HCEC 1CT (cell line): ENCODE measurements around the gene LSM14B.

Experiments used
- DNase-seq: peaks from one replicate; pipeline ENCODE4 v3.0.0-alpha.2; 2017

The LSM14B gene

DNA sequence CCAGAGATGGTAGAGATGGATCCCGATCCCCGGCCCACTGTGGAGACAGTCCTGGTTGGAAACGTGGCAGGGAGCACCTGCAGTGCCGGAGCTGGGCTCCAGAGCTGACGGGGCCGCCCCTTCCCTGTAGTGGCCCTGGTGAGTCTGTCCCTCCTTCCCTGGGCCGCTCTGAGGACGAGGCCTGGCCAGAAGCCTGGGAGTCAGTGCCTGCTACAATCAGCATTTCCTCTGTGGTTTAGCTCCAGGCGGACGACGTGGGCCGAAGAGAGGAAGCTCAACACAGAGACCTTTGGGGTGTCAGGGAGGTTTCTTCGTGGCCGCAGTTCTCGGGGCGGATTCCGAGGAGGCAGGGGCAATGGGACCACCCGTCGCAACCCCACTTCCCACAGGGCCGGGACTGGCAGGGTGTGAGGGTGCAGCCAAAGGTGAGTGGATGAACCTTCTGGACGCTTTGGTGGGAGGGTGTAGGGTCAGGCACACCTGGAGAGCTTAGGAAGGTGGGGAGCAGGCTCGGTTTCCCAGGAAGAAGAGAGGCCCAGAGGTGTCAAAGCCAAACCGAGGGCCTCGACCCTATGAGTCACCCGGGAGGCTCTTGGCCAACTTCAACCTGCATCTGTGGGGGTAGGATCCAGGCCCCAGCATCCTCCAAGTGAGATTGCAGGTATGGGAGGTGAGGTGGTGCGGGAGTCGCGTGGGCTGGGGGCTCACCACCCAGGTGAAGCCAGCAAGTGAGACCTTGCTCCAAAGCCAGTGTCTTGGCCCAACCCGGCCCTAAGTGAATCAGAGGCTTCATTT is 11.0 kb downstream of the LSM14B start:
- DNase-seq, result no peak

DNA sequence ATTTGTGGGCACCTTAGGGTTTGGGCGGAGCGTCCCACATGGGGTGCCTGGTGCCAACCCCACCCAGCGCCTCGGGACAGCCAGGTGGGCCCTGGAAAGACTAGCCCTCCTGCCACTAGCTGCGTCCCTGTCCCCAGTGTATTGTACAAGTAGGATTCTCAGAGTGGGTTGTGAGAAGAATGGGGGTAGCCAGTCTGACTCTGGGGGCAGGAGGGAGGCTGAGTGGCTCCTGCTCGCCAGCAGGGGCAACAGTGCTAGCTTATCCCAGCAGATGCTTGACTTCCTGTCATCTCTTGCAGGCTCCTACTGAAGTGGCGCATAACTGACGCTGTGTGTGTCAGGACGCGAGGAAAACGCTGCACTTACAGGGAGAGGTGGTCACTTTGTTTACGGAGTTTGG is 11.6 kb downstream of the LSM14B start:
- no peak for DNase-seq

DNA sequence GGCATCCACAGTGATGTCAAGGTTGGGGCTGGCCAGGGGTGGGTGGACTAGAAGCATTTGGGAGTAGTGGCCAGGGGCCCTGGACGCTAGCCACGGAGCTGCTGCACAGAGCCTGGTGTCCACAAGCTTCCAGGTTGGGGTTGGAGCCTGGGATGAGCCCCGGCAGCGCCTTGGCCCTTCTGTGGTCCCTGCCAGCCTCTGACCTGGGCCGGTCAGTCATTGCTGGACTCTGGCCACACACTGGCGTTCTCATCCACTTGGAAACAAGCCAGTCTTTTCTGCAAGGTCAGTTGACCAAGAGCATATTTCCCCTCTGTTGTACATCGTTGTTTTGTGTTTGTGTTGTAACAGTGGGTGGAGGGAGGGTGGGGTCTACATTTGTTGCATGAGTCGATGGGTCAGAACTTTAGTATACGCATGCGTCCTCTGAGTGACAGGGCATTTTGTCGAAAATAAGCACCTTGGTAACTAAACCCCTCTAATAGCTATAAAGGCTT is 12.5 kb downstream of the LSM14B start:
- no peak for DNase-seq

DNA sequence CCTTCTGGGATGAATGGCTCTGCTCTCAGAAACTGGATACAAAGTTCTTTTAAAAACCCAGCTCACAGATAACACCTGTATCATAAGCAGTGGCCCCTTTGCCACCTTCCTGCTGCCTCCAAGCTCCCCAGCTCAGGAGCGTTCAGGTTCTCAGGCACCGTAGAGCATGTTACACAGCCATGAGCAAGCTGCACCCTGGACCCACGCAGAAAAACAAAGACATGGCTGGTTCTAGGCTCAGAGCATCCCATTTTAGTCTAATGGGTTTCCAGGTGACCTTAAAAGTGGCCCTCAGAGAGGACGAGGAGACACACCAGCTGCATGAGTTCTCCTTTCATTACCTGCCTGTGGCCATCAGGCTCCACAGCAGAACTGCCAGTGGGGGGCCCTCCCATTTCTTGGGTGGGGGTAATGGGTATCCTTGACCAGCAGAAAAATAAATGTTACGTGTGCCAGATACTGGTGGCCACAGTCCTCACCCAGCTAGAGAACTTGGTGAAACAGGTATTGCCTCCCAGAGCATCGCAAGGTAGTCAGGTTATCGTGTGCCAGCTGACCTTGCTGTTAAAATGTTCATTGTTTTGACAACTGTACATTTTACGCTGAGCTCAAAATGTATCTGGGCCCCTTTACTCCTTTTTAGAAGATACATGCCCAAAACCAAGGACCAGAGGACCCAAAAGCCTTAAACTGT is 13.4 kb downstream of the LSM14B start:
- no peak for DNase-seq

DNA sequence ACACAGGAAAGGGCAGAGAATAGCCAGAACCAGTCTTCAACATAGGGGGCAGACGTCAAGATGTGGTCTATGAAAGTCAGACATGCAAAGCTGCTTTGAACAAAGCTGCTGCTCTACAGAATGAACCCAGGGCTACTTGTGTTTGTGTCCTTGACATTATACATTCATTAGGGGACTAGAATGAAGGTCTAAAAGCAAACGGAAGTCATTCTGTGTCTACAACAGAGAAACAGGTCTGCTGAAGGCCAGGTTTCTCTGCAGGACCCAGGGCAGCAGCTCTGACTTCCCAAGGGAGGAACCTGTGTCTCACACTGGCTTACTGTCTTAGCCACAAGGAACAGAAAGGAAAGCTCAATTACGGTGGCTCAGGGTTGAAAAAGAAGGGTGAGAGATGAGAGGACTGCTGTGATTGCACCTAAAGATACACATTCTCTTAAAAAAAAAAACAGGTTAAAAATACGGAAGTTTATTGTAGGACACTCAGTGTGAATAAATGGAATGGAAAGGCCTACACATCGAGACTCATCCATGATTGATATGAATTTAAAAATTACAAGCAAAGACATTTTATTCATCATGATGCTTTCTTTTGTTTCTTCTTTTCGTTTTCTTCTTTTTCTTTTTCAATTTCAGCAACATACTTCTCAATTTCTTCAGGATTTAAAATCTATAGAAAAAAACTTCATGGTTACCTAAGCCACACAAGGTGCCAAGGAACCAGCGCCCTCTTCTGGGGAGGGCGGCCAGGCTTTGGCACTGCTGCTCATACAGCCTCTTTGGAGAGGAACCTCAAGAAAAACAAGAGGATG is 14.2 kb downstream of the LSM14B start:
- DNase-seq, result peak; percentile 59

DNA sequence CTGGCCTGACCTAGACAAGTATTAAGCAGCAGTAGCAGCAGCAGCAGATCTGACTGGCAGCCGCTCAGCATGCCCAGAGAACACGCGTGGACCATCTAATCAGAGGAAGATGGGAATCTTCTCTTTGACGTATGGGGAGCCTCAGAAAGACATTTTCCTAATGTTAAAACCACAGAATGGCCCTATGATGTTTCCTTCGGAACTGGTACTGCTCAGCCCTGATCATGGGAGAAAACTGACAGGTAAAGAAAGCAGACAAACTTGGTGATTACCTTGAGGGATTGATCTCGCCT is 14.8 kb downstream of the LSM14B start:
- DNase-seq, result no peak

DNA sequence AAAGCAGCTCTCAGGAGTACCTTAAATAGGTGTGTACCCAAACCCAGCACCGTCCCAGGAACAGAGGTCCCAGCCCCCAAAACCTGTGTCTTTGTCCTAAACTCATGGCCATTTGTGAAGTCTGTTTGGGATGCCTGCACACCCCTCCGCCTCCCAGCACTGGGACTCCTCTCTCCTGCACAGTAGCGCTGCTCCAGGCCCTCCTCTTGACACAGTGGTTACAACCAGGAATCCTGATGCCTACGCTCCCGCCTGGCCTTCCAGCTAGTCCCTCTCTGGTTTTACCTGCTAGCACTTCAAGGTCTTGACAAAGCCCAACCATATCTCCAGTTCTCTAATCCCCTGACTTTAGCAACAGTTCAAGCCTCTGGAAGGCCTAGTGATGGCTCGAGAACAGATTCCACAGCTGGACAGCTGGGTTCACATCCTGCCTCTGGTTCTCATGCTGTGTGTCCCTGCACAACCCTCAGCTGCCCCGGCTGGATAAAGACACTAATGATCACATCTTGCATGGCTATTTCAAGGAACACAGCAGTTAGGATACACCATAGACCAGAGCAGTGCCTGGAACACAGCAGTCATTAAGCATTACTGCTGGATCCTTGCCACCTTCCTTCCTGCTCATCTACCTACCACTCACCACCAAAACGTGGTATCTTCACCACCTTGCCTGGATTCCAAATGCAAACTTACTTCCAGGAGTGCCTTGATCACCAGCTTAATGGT is 15.4 kb downstream of the LSM14B start:
- DNase-seq, result no peak

DNA sequence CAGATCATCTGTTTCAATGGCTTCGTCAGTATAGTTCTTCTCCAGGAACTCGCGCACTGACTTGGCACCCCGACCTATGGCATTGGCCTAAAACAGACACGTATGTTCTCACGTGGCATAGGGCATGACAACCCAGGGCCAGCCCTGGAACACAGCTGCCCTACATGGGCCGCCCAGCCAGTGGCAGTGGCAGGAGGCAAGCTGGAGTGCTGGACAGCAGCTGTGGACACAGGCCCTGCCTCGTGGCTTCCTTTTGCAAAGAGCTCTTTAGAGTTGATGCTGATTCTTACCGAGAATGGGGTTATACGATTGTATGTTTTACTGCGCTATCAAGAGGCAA is 15.9 kb downstream of the LSM14B start:
- DNase-seq, result no peak

DNA sequence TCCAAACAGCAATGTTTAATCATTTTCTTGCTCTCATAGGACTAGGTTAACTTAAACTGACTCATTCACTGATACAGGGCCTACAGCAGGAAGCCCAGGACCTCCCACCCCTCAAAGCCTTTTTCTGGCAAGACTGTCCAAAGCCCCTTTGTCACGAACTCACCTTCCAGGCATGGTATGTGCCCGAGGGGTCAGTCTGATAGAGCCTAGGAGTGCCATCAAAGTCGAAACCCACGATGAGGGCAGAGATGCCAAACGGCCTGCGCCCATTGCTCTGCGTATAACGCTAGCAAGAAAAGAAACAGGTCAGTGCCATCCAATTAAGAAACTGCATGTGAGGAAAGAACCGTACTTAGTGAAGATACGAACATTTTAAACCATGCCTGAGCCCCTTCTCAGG is 16.6 kb downstream of the LSM14B start:
- no peak for DNase-seq

DNA sequence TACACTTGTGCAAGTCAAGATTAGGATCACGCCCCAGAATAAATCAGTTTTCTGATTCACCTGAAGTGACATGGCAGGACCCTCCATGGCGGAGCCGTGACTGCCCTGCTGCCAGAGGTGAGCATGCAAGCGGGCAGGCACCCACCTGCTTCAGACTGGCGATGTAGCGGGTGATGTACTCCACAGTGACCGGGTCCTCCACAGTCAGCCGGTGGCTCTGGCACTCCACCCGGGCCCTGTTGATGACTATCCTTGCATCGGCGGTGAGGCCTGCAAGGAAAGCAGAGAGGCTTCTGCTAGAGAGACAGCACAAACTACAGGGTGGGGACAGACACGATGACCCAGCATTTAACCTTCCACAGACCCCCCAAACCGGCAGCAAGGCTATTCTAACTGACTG is 17.4 kb downstream of the LSM14B start:
- no peak for DNase-seq

DNA sequence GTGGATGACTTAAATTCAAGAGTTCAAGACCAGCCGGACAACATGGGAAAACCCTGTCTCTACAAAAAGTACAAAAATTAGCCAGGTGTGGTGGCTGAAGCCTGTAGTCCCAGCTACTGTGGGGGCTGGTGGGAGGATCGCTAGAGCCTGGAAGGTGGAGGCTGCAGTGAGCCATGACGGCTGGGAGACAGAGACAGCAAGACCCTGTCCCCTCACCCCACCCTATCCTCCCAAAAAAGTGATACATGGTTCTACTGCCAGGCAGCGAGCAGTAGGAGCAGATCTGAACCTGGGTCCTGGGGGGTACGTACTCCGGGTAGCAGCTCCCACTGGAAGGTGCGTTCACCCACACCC is 18.7 kb downstream of the LSM14B start:
- DNase-seq, result no peak

DNA sequence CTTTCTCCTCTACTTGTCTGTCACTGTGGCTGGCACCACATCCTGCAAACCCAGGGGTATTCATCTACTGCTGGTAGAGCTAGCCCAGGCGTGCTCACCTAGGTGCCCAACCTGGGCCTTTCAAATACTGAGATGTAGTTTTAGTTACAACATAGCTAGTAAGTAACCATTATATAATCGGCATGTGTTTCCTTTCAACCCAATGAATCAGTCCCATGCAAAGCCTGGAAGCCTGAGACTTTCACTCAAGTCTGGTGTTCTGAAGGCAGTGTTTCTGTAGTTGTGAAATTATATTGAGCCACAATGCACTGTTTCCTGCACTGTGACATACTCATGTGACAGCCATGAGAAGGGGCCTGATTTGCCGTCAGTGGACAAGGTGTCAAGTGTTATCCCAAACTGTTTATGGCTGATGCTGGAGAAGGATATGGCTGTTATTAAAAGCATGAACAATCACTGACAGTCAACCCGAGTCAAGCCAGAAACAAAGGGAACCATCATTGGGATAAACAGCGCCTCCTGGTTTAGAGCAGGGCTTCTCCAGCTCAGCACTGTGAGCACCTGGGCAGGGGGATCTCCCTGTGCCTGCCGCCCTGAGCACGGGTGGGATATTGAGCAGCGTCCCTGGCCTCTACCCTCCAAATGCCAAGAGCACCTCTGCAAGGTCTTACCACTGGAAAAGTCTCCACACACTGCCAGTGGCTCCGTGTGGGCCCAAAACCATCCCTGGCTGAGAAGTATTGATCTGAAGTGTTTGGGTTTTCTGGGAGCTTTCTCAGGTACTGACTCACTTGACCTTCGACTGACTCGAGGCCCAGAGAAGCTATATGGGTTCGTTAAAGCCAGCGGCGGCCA is 19.3 kb downstream of the LSM14B start:
- no peak for DNase-seq

DNA sequence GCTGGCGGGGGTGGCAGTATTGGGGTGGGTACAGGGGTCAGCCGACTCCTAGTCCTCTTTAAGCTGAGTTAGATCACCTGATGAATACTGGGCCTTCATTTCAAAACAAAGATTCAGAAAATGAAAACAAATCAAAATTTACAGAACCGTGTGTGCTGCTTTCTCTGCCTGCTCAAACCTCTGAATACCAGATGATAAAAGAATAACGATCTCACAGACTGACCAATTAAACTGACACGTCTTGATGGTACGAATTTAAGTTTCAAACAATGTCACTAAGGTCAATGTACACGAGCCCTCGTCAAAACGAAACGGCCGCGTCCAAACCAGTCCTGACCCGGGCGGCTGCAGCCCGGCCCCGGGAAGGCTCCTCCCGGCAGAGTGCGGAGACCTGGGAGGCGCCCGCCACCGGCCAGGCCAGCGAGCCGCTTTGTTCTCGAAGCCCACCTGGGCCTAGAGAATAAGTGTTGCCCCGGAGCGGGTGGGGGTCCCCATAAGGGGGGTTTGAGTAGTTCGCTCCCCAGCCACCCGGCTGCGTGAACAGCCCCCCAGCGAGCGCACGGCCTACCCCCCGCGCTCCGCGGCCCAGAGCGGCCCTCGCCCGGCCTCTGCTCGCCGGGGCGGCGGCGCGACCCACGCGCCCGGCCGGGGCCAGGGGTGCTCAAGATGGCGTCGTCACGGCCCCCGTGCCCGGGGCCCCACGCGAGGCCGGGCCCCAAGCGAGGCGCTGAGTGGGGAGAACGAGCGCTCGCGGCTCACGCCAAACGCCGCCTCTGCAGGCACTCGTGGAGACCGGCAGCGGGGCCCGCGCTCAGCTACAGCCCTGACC is 20.2 kb downstream of the LSM14B start:
- DNase-seq, result no peak

DNA sequence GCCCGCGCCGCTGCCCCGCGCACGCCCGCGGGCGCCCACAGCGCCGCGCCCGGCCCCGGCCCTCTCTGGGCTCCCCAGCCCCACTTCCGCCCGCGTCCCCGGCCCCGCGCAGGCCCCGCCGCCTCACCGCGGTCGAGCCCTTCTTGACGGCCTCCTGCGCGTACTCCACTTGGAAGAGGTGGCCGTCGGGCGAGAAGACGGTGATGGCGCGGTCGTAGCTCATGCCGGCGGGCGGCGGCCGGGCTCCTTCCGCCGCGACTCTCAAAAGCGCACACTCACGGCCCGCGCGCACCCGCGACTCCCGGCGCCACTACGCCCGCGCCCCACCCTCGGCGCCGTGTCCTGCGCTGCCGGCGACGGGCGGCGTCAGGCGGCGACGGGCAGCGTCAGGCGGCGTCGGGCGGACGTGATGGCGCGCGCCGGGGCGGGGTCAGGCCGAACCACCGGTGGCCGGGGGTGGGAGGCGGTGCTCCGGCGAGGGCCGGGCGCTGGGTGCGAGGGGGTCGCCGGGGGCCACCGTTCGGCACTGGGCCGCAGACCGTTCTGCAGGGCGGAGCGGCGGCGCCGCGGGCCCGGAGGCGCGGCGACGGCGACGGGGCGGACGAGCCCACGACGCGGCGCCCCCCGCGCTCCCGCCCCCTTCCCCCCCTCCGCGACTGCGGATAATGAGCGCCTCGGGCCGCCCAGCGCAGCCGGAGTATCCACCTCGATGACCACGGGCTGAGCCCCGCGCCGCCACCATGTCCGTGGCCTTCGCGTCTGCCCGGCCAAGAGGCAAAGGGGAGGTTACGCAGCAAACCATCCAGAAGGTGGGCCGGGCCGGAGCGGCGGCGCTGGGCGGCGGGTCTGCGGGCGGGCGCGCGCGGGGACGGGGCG is 21.0 kb downstream of the LSM14B start, which contains the start of the genes PSMA7 and SS18L1:
TSS of gene PSMA7 (minus strand) at position 314 of the 876 bp plus-strand sequence. CDS start at position 223, 91 bp downstream.
TSS of gene SS18L1 (plus strand) at position 689 of the 876 bp plus-strand sequence. CDS start at position 741, 52 bp downstream.
- DNase-seq, result peak; percentile 92

DNA sequence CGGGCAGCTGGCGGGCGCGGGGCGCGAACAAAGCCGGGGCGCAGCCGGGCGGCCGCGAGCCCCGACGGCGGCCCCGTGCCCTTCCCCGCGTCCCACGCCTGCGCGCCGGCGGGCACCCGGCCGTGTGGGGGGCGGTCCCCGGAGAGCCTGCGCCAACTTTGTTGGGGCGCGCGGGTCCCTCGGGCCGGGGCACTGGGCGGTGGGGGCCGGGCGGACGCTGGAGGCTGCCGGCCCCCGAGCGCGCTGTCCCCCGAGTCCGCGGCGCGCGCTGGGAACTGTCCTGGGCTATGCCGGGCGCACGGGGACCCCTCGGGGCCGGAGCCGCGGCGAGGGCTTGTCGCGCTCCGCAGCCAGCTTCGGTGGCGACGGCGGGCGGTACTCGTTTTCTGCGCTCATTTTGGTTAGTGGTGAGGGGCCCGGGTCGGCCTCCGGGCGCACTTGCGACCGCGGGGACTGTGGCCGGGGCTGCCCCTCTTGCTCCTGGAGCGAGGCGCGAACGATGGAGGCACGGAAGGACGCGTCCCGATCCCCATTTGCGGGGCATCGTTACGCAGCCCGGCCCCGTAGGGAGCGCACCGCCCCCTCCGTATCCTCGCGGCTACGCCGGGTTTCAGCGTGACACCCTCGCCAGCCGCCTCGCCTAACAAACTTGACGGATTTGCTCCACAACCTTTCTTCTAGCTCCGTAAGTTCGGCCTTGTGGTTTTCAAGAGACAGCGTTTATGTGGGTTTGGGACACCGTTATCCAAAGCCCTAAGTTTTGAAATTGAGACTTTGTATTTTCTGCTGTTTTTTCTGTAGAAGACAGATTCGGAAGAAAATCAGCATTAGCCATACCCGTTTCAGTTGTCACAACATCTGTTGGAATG is 21.9 kb downstream of the LSM14B start:
- DNase-seq, result peak; percentile 59

DNA sequence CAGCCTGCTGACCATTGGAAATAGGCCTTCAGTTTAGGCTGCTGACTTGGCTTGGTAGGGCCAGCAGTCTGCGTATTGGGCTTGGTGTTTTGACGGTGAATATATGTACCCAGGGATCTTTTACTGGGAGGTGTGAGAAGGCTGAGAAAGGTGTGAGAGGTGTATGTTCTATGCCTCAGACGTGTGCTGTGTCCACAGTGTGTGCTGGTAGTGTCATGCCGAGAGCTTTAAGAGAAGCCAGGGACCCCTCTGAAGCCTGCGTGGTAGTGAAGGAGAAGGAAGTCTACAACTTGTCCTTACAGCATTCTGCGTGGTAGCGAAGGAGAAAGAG is 23.4 kb downstream of the LSM14B start:
- DNase-seq, result no peak

DNA sequence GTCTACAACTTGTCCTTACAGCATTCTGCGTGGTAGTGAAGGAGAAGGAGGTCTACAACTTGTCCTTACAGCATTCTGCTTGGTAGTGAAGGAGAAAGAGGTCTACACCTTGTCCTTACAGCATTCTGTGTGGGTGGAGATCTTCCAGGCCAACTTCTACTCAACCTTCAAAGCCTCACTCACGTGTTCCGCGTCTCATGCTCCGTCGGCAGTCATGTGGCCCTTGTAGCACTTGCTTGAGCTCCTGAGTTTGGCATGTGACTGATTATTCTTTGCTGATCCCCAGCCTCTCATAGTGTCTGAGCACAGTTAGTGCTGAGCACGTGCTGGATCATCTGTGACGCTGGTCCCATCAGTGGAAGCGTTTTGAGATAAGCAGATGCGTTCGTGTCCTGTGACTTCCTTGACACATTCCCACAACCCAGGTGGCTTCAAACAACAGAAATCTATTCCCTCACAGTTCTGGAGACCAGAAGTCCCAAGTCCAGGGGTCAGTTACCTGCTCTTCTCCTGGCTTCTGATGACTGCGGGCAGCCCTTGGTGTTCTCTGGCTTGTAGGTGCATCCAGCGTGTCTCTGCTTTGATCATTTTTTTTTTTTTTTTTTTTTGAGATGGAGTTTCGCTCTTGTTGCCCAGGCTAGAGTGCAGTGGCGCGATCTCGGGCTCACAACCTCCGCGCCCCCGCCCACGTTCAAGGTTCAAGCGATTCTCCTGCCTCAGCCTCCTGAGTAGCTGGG is 23.9 kb downstream of the LSM14B start:
- no peak for DNase-seq

DNA sequence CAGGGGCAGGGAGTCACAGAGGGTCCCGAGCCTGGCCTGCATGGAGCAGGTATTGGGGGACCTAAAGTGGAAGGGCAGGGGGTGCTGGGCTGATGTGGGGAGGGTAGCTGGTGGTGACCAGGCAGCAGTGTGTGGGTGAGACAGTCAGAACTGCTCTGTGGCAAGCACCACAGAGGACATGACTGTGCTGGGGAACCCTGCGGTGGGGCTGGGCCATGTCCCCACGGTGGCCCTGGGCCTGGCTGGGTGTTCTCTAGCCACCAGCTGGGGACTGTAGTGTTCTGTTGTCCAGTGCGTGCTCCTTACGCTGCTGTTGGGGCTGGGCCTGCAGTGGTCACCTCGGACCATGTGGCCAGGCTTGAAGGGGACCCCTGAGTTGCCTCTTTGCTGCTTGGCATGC is 24.9 kb downstream of the LSM14B start:
- DNase-seq, result no peak
